Osteoblast (primary cell): Measurements from ENCODE around the gene SNX30. TPM values are rescaled to one million over a fixed set of nuclear protein-coding genes. Genes with fewer than 3 reads are reported as not detected.

Source experiments
- DNase-seq: peaks from one replicate; pipeline ENCODE4 v3.0.0; 2011; ENCODE audit warnings: low spot score, mixed read lengths; ENCODE audit not compliant: insufficient read length; ENCODE audit errors: missing footprints
- H2AFZ ChIP-seq: 2 replicates; pipeline ENCODE4 v1.6.0; 2011; ENCODE audit warnings: mild to moderate bottlenecking, low read length
- H3K27ac ChIP-seq: 2 replicates; pipeline ENCODE4 v1.5.1; 2011; ENCODE audit warnings: mild to moderate bottlenecking, low read depth, low read length, moderate library complexity
- H3K27me3 ChIP-seq: 2 replicates; pipeline ENCODE4 v1.6.0; 2012; ENCODE audit warnings: mild to moderate bottlenecking, control low read depth, inconsistent platforms, low read length, moderate library complexity; ENCODE audit not compliant: insufficient read depth
- H3K36me3 ChIP-seq: 2 replicates; pipeline ENCODE4 v1.5.1; 2011; ENCODE audit warnings: mild to moderate bottlenecking, low read length, control low read depth, moderate library complexity; ENCODE audit not compliant: insufficient read depth
- H3K4me1 ChIP-seq: 2 replicates; pipeline ENCODE4 v1.5.1; 2011; ENCODE audit warnings: mild to moderate bottlenecking, low read length, control low read depth, moderate library complexity; ENCODE audit not compliant: insufficient read depth
- H3K4me2 ChIP-seq: 2 replicates; pipeline ENCODE4 v1.6.0; 2011; ENCODE audit warnings: mild to moderate bottlenecking, low read length; ENCODE audit not compliant: insufficient read depth
- H3K4me3 ChIP-seq: fragments of 200-600 bp; sonication (generic); 3 replicates; pipeline ENCODE4 v1.5.1; 2012; ENCODE audit warnings: mild to moderate bottlenecking, low read length, inconsistent platforms; ENCODE audit not compliant: insufficient read depth
- H3K79me2 ChIP-seq: 2 replicates; pipeline ENCODE4 v1.6.0; 2012; ENCODE audit warnings: mild to moderate bottlenecking, low read length, control low read depth, inconsistent platforms; ENCODE audit not compliant: insufficient read depth
- H3K9me3 ChIP-seq: 2 replicates; pipeline ENCODE4 v1.5.1; 2011; ENCODE audit warnings: low read depth, low read length, control low read depth
- H4K20me1 ChIP-seq: 2 replicates; pipeline ENCODE4 v1.6.0; 2012; ENCODE audit warnings: mild to moderate bottlenecking, low read length, control low read depth; ENCODE audit not compliant: insufficient read depth
- CTCF ChIP-seq: IDR thresholded peaks from 2 replicates; pipeline ENCODE4 v1.5.1; 2011; ENCODE audit warnings: mild to moderate bottlenecking, low read depth, low read length, moderate library complexity; ENCODE audit errors: extremely low read depth
- total RNA-seq: library from RNA; depleted of rRNA; stranded (reverse); fragments of >200 nt; gene quantifications from 2 replicates; pipeline ENCODE4 v1.2.3, GENCODE V29; 2012

SNX30 gene
- total RNA-seq, 1 donor: 38.7 TPM

DNA sequence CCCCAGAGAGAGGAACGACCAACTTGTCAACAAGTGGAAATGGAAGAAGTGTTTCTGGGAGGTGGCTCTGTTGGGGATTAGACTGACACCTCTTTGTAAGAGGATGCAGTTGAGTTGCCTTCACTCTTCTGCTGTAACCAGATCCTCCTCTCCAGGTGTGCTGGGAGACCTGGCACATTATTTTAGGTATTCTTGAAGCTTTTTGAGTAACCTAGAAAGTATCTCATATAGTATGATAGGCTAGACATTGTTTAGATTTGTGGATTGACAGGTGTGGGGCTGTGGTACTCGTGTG, 21.6 kb downstream of the SNX30 start:
- H3K79me2 ChIP-seq: peaks cover 71% of the 10 kb centered on the region
- no peaks in the 10 kb centered on the region for H3K4me1 ChIP-seq
- H3K4me2 ChIP-seq: no peak overlapping the region
- H3K9me3 ChIP-seq: no peaks in the 10 kb centered on the region
- DNase-seq: no peak
- TF ChIP-seq CTCF: no peak
- peaks cover 49% of the 10 kb centered on the region for H4K20me1 ChIP-seq
- no peak overlapping the region for H3K27ac ChIP-seq
- H3K36me3 ChIP-seq: peaks cover 4% of the 10 kb centered on the region
- H2AFZ ChIP-seq: no peak overlapping the region
- H3K27me3 ChIP-seq: no peaks in the 10 kb centered on the region
- no peak overlapping the region for H3K4me3 ChIP-seq

DNA sequence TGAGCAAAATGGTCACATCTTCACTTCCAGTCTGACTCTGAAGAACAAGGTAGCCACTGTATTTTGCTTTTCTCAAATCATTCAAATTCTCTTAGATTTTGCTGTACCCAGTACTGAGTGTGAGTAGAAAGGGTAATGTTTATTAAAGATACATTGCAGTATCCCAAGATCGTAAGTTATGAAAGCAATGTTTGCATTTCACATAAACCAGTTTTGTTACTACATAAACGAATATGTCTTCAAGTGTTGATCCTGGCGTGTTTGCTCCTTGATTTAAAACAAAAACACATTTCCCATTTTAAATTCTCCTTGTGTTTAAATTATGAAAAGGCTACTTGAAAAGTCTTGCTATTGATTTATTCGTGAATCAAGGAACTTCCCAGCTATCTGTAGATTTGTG, 22.0 kb downstream of the SNX30 start:
- H4K20me1 ChIP-seq: peaks cover 50% of the 10 kb centered on the region
- no peaks in the 10 kb centered on the region for H3K9me3 ChIP-seq
- peaks cover 70% of the 10 kb centered on the region for H3K79me2 ChIP-seq
- H3K4me1 ChIP-seq: no peaks in the 10 kb centered on the region
- TF ChIP-seq CTCF: no peak
- no peaks in the 10 kb centered on the region for H3K27me3 ChIP-seq
- H2AFZ ChIP-seq: no peak overlapping the region
- DNase-seq: no peak
- no peak overlapping the region for H3K4me3 ChIP-seq
- H3K27ac ChIP-seq: no peak overlapping the region
- no peak overlapping the region for H3K4me2 ChIP-seq
- H3K36me3 ChIP-seq: peaks cover 4% of the 10 kb centered on the region

GRCh38 chr9:112774006-112774996, 23.7 kb downstream of the SNX30 start:
- Histone ChIP-seq H3K9me3 (no peaks in the 10 kb centered on the region), H3K4me1 (no peaks in the 10 kb centered on the region), H3K27ac (no peak overlapping the region), H3K4me3 (no peak overlapping the region), H2AFZ (no peak overlapping the region), H3K36me3 (no peaks in the 10 kb centered on the region), H3K4me2 (no peak overlapping the region), H3K79me2 (peaks cover 71% of the 10 kb centered on the region), H3K27me3 (no peaks in the 10 kb centered on the region), H4K20me1 (peaks cover 51% of the 10 kb centered on the region)
- DNase-seq: no peak
- no peak for TF ChIP-seq CTCF

GRCh38 chr9:112777914-112778313, 27.4 kb downstream of the SNX30 start:
- Histone ChIP-seq H3K27me3 (no peaks in the 10 kb centered on the region), H3K27ac (no peak overlapping the region), H3K4me2 (no peak overlapping the region), H3K79me2 (peaks cover 65% of the 10 kb centered on the region), H2AFZ (no peak overlapping the region), H3K4me1 (no peaks in the 10 kb centered on the region), H3K9me3 (no peaks in the 10 kb centered on the region), H4K20me1 (peaks cover 36% of the 10 kb centered on the region), H3K36me3 (no peaks in the 10 kb centered on the region), H3K4me3 (no peak overlapping the region)
- DNase-seq: no peak
- no peak for TF ChIP-seq CTCF
